GM12878 (cell line): ENCODE measurements around the gene KLF15. TPM values are rescaled to one million over a fixed set of nuclear protein-coding genes. Genes with fewer than 3 reads are reported as not detected.

Source experiments
- ATAC-seq: fragments of 200-7000 bp; cut with Tn5 transposase; 3 replicates; pipeline ENCODE4 v1.9.1; 2020; ENCODE audit warnings: mild to moderate bottlenecking, moderate library complexity
- BruUV-seq: library from RNA; stranded (reverse); fragments of 400-500 nt; replicated peaks from 2 replicates; lab custom pipeline; 2021; lab: Mats Ljungman, UMichigan
- CTCF ChIA-PET: fragments of 300-600 bp; sonication (Branson Sonifier 250); formaldehyde crosslinking; extraction: SDS; loops from one replicate; lab custom pipeline; 2021; ENCODE audit warnings: inconsistent platforms; lab: Yijun Ruan, JAX
- POLR2A ChIA-PET: fragments of 350-600 bp; formaldehyde crosslinking; extraction: SDS; loops from one replicate; lab custom pipeline; 2021; ENCODE audit warnings: inconsistent platforms; lab: Charles Lee
- RAD21 ChIA-PET: fragments of 300-600 bp; sonication (Branson Sonifier 250); formaldehyde crosslinking; loops from one replicate; lab custom pipeline; 2023; ENCODE audit warnings: antibody characterized with exemption; ENCODE audit not compliant: unreplicated experiment; lab: Charles Lee
- SMC1A ChIA-PET: fragments of 300-600 bp; sonication (Branson Sonifier 250); formaldehyde crosslinking; loops from one replicate; lab custom pipeline; 2023; ENCODE audit not compliant: unreplicated experiment, uncharacterized antibody; lab: Charles Lee
- DNase-seq: peaks from one replicate; pipeline ENCODE4 v3.0.0-alpha.2; 2011; ENCODE audit warnings: low read depth, low spot score
- FAIRE-seq: peaks from 3 replicates; lab custom pipeline; 2011; peaks lifted over from hg19 to GRCh38; lab: Jason Lieb, UNC
- H2AFZ ChIP-seq: 2 replicates; pipeline ENCODE4 v1.6.0; 2011; ENCODE audit warnings: low read depth, low read length, control low read depth; ENCODE audit not compliant: control insufficient read depth
- H3K27ac ChIP-seq: 2 replicates; pipeline ENCODE4 v1.5.1; 2011; ENCODE audit warnings: control low read depth; ENCODE audit not compliant: control insufficient read depth, insufficient read depth
- H3K27me3 ChIP-seq, 2 experiments: replicated peaks in 1 of 2; 2 replicates each; pipeline versions ENCODE4 v1.6.0 to v1.6.1; 2011; ENCODE audit warnings: low read length in 1 of 2; ENCODE audit not compliant: control insufficient read depth in 2 of 2, insufficient read depth in 2 of 2
- H3K36me3 ChIP-seq, 2 experiments: 2 replicates each; pipeline ENCODE4 v1.5.1; 2011; ENCODE audit warnings: low read length in 1 of 2; ENCODE audit not compliant: control insufficient read depth in 2 of 2, insufficient read depth in 2 of 2
- H3K4me1 ChIP-seq: 2 replicates; pipeline ENCODE4 v1.6.1; 2011; ENCODE audit warnings: mild to moderate bottlenecking, low read length, moderate library complexity, mixed read lengths; ENCODE audit not compliant: control insufficient read depth, insufficient read depth
- H3K4me2 ChIP-seq: 2 replicates; pipeline ENCODE4 v1.6.0; 2011; ENCODE audit warnings: control low read depth; ENCODE audit not compliant: control insufficient read depth, insufficient read depth
- H3K4me3 ChIP-seq: fragments of 200-600 bp; sonication (generic); 2 replicates; pipeline ENCODE4 v1.5.1; 2016
- H3K79me2 ChIP-seq: 2 replicates; pipeline ENCODE4 v1.6.0; 2011; ENCODE audit warnings: low read length; ENCODE audit not compliant: control insufficient read depth, insufficient read depth
- H3K9ac ChIP-seq: 2 replicates; pipeline ENCODE4 v1.8.0; 2011; ENCODE audit warnings: low read length, control low read depth, mixed read lengths; ENCODE audit not compliant: control insufficient read depth, insufficient read depth
- H3K9me3 ChIP-seq: replicated peaks from 3 replicates; pipeline ENCODE4 v1.5.1; 2011; ENCODE audit warnings: mild to moderate bottlenecking, low read length; ENCODE audit not compliant: control insufficient read depth, insufficient read depth
- H4K20me1 ChIP-seq: 2 replicates; pipeline ENCODE4 v1.6.0; 2011; ENCODE audit not compliant: control insufficient read depth, insufficient read depth
- ASH2L ChIP-seq: fragments of 300-600, 200-600 bp; sonication (generic); IDR thresholded peaks from 2 replicates; pipeline ENCODE4 v1.6.1; 2017; ENCODE audit warnings: low read depth, mild to moderate bottlenecking, borderline replicate concordance
- ATF3 ChIP-seq: IDR thresholded peaks from 2 replicates; pipeline ENCODE4 v1.6.1; 2011; ENCODE audit warnings: low read depth, mild to moderate bottlenecking, low read length, moderate library complexity, borderline replicate concordance; ENCODE audit errors: extremely low read depth
- GABPA ChIP-seq: IDR thresholded peaks from 2 replicates; pipeline ENCODE4 v1.6.1; 2014; ENCODE audit warnings: antibody characterized with exemption, low read depth, mild to moderate bottlenecking, inconsistent platforms
- HDAC6 ChIP-seq: fragments of 200-600 bp; sonication (generic); IDR thresholded peaks from one replicate; pipeline ENCODE4 v1.8.0; 2017; ENCODE audit warnings: antibody characterized with exemption; ENCODE audit not compliant: unreplicated experiment
- IRF4 ChIP-seq: IDR thresholded peaks from 2 replicates; pipeline ENCODE4 v1.6.1; 2011; ENCODE audit warnings: low read depth, low read length
- PAX5 ChIP-seq: IDR thresholded peaks from 2 replicates; pipeline ENCODE4 v1.6.1; 2011; ENCODE audit warnings: low read depth, low read length, borderline replicate concordance
- SKIL ChIP-seq: fragments of 450-650 bp; IDR thresholded peaks from 2 replicates; pipeline ENCODE4 v1.6.1; 2017; ENCODE audit warnings: mild to moderate bottlenecking, low read depth, inconsistent platforms; ENCODE audit not compliant: poor library complexity, severe bottlenecking
- SMAD1 ChIP-seq: fragments of 450-650 bp; IDR thresholded peaks from 2 replicates; pipeline ENCODE4 v1.6.1; 2018; ENCODE audit warnings: mild to moderate bottlenecking, low read depth; ENCODE audit not compliant: partially characterized antibody
- STAT1 ChIP-seq: fragments of 450-650 bp; conservative IDR thresholded peaks from 2 replicates; pipeline ENCODE4 v1.6.1; 2014; ENCODE audit warnings: antibody characterized with exemption, mild to moderate bottlenecking
- SUPT20H ChIP-seq: IDR thresholded peaks from 2 replicates; pipeline ENCODE4 v1.6.1; 2011; ENCODE audit warnings: low read depth, mild to moderate bottlenecking, low read length, moderate library complexity, borderline replicate concordance; ENCODE audit not compliant: control insufficient read depth
- TARDBP ChIP-seq: IDR thresholded peaks from 2 replicates; pipeline ENCODE4 v1.6.1; 2016; ENCODE audit warnings: borderline replicate concordance
- ZNF207 ChIP-seq: fragments of 450-650 bp; IDR thresholded peaks from 2 replicates; pipeline ENCODE4 v1.6.1; 2014; ENCODE audit warnings: antibody characterized with exemption, mild to moderate bottlenecking, borderline replicate concordance
- WGBS: methylation state at CpG from one replicate; pipeline ENCODE4 v1.1.6; 2016; ENCODE audit warnings: low lambda C conversion rate; ENCODE audit not compliant: insufficient replicate concordance, insufficient coverage; ENCODE audit errors: missing lambda C conversion rate; 5-methylcytosine and 5-hydroxymethylcytosine counted together
- in situ Hi-C: fragments of 300-500 bp; cut with MboI; formaldehyde crosslinking; loops from 9 replicates; pipeline ENCODE4 v1.14.3; 2018; ENCODE audit warnings: mixed read lengths
- intact Hi-C: fragments of 100-400 bp; cut with micrococcal nuclease; formaldehyde crosslinking; loops from one replicate; pipeline ENCODE4 v1.14.2; 2022; ENCODE audit not compliant: unreplicated experiment
- polyA plus RNA-seq, 11 experiments: library from polyadenylated mRNA; depleted of rRNA in 4 of 11; unstranded in 6 of 11; stranded (reverse) in 5 of 11; fragments of >200 nt; fragmentation: Nextera tagmentation in 4 of 11; fragmentation: Illumina TruSeq in 1 of 11; extraction: Ambion mirVana in 4 of 11; extraction: Trizol in 1 of 11; gene quantifications; 1 replicate in 1 of 11; 2 replicates in 10 of 11; pipeline versions ENCODE4 v1.2.1 to v1.2.3, GENCODE V29; 2011 to 2016; ENCODE audit warnings: inconsistent platforms in 2 of 11, missing spikeins in 2 of 11, low read depth in 1 of 11
- total RNA-seq, 4 experiments: library from RNA; depleted of rRNA in 3 of 4; stranded (reverse); fragments of >200 nt in 3 of 4; fragmentation: Illumina TruSeq in 1 of 4; extraction: Trizol in 1 of 4; gene quantifications; 2 replicates each; pipeline versions ENCODE4 v1.2.1 to v1.2.3, GENCODE V29; 2013 to 2021

KLF15 gene
- total and polyA plus RNA-seq, 10 of the 15 experiments (the other 5 are each of a cell fraction or from before 2014, with no cell fraction given) = 0.15 TPM; not detected in 9

- RAD21 ChIA-PET = no interaction called here
- no peak overlapping the region for H3K4me2 ChIP-seq
- H2AFZ ChIP-seq = no peak overlapping the region
- peaks cover 8% of the 10 kb centered on the region; the same call in 1 of the 2 replicates for H3K4me1 ChIP-seq
- no peak overlapping the region for H3K27ac ChIP-seq
- DNase-seq (no peak), FAIRE-seq (no peak), ATAC-seq (no peak)
- no peaks in the 10 kb centered on the region for H4K20me1 ChIP-seq
- SMC1A ChIA-PET = no interaction called here
- intact Hi-C loops (no loop called here), in situ Hi-C loops (no loop called here)
- H3K27me3 ChIP-seq = no peaks in the 10 kb centered on the region; a peak in 1 of 4 replicates
- peaks cover 3% of the 10 kb centered on the region; the same call in 1 of the 3 replicates for H3K9me3 ChIP-seq
- no peak overlapping the region for H3K4me3 ChIP-seq
- no peaks in the 10 kb centered on the region for H3K79me2 ChIP-seq
- POLR2A ChIA-PET = no interaction called here
- CTCF ChIA-PET = no interaction called here
- no peak overlapping the region for H3K9ac ChIP-seq
- H3K36me3 ChIP-seq = no peaks in the 10 kb centered on the region
- 24% methylated on average over 6 of the region's 8 CpGs for WGBS
- no TSS peak for BruUV-seq
- TF ChIP-seq ASH2L (no peak), ATF3 (no peak), SMAD1 (no peak), IRF4 (no peak), TARDBP (no peak), STAT1 (no peak), GABPA (no peak), PAX5 (no peak), SKIL (no peak), ZNF207 (no peak), HDAC6 (no peak), SUPT20H (no peak)
Measured at GRCh38 chr3:126401611-126402160, 44.5 kb upstream of the KLF15 start.
